A549 (cell line): Measurements from ENCODE around the gene CIAPIN1. TPM values are rescaled to one million over a fixed set of nuclear protein-coding genes. Genes with fewer than 3 reads are reported as not detected.
A peak's percentile ranks its signal among the peaks of the same experiment; 100 is the strongest.

Experiments
- ATAC-seq, 2 experiments: fragments of 200-7000 bp in 1 of 2; fragments of >200 bp in 1 of 2; cut with Nextera tagmentation in 1 of 2; cut with Tn5 transposase in 1 of 2; 3 replicates each; pipeline versions ENCODE4 v1.8.0 to v1.9.1; 2018 to 2020; ENCODE audit warnings: mild to moderate bottlenecking in 1 of 2, moderate library complexity in 1 of 2
- CTCF ChIA-PET: fragments of 300-600 bp; sonication (Branson Sonifier 250); formaldehyde crosslinking; extraction: SDS; loops from one replicate; lab custom pipeline; 2021; ENCODE audit warnings: antibody characterized with exemption, inconsistent platforms; lab: Yijun Ruan, JAX
- POLR2A ChIA-PET: fragments of 350-600 bp; formaldehyde crosslinking; extraction: SDS; loops from one replicate; lab custom pipeline; 2021; ENCODE audit warnings: antibody characterized with exemption, inconsistent platforms; lab: Yijun Ruan, JAX
- DNase-seq, 2 experiments: peaks; one replicate each; pipeline versions ENCODE4 v3.0.0 to v3.0.0-alpha.2; 2011 to 2016; ENCODE audit warnings: low read depth in 1 of 2, low spot score in 1 of 2
- FAIRE-seq: peaks from 2 replicates; lab custom pipeline; 2011; peaks lifted over from hg19 to GRCh38; lab: Jason Lieb, UNC
- H3K27ac ChIP-seq, 2 experiments: fragments of >200 bp; sonication (Bioruptor Twin); formaldehyde crosslinking; 3 replicates each; pipeline ENCODE4 v1.5.1; 2016 to 2017
- H3K4me1 ChIP-seq: fragments of >200 bp; sonication (Bioruptor Twin); formaldehyde crosslinking; 3 replicates; pipeline ENCODE4 v1.6.1; 2016
- H3K4me2 ChIP-seq: fragments of >200 bp; sonication (Bioruptor Twin); formaldehyde crosslinking; 3 replicates; pipeline ENCODE4 v1.6.1; 2016
- H3K4me3 ChIP-seq: fragments of >200 bp; sonication (Bioruptor Twin); formaldehyde crosslinking; 3 replicates; pipeline ENCODE4 v1.5.1; 2016
- H3K9me3 ChIP-seq: fragments of >200 bp; sonication (Bioruptor Twin); formaldehyde crosslinking; 3 replicates; pipeline ENCODE4 v1.6.1; 2016
- CBX8 ChIP-seq: fragments of 200-600 bp; sonication (generic); IDR thresholded peaks from 2 replicates; pipeline ENCODE4 v1.6.1; 2016
- CHD4 ChIP-seq: fragments of 200-600 bp; sonication (generic); IDR thresholded peaks from 2 replicates; pipeline ENCODE4 v1.6.1; 2016; ENCODE audit warnings: antibody characterized with exemption, mild to moderate bottlenecking, borderline replicate concordance
- ESRRA ChIP-seq: fragments of 150-350 bp; IDR thresholded peaks from 2 replicates; pipeline ENCODE4 v1.6.1; 2014; ENCODE audit warnings: mild to moderate bottlenecking, low read length, borderline replicate concordance
- HEYL ChIP-seq: fragments of 250-450 bp; sonication (Bioruptor Pico); IDR thresholded peaks from 2 replicates; pipeline ENCODE4 v1.8.0; 2021; ENCODE audit warnings: mild to moderate bottlenecking, moderate library complexity
- HOXB5 ChIP-seq: fragments of 250-450 bp; sonication (Bioruptor Pico); IDR thresholded peaks from 2 replicates; pipeline ENCODE4 v1.5.0; 2020; ENCODE audit warnings: mild to moderate bottlenecking, moderate library complexity
- JUN ChIP-seq, 2 experiments: fragments of >200 bp; sonication (Bioruptor Twin); formaldehyde crosslinking; IDR thresholded peaks; 2 replicates in 1 of 2; 3 replicates in 1 of 2; pipeline ENCODE4 v1.6.1; 2016 to 2017
- JUNB ChIP-seq: fragments of >200 bp; sonication (Bioruptor Twin); formaldehyde crosslinking; IDR thresholded peaks from 2 replicates; pipeline ENCODE4 v1.6.1; 2016
- KDM1A ChIP-seq: fragments of 200-600 bp; sonication (generic); IDR thresholded peaks from 2 replicates; pipeline ENCODE4 v1.6.1; 2016; ENCODE audit warnings: low read depth, mild to moderate bottlenecking
- KDM5A ChIP-seq: fragments of 200-600 bp; sonication (generic); IDR thresholded peaks from 2 replicates; pipeline ENCODE4 v1.6.1; 2016; ENCODE audit warnings: antibody characterized with exemption, mild to moderate bottlenecking
- MAFK ChIP-seq: fragments of 450-650 bp; IDR thresholded peaks from 2 replicates; pipeline ENCODE4 v1.6.1; 2014; ENCODE audit not compliant: partially characterized antibody
- NFE2L2 ChIP-seq: fragments of 150-350 bp; conservative IDR thresholded peaks from 2 replicates; pipeline ENCODE4 v1.6.1; 2014; ENCODE audit warnings: low read length
- NPAS2 ChIP-seq: fragments of 250-450 bp; sonication (Bioruptor Pico); IDR thresholded peaks from 2 replicates; pipeline ENCODE4 v1.8.0; 2022; ENCODE audit warnings: mild to moderate bottlenecking, moderate library complexity, borderline replicate concordance
- NR3C1 ChIP-seq: fragments of >200 bp; sonication (Bioruptor Twin); formaldehyde crosslinking; IDR thresholded peaks from 3 replicates; pipeline ENCODE4 v1.6.1; 2017
- RAD21 ChIP-seq, 2 experiments: fragments of >200 bp in 1 of 2; sonication (Bioruptor Twin) in 1 of 2; formaldehyde crosslinking in 1 of 2; IDR thresholded peaks in 1 of 2; conservative IDR thresholded peaks in 1 of 2; 2 replicates in 1 of 2; 3 replicates in 1 of 2; pipeline ENCODE4 v1.6.1; 2012 to 2018; ENCODE audit warnings: inconsistent platforms in 1 of 2
- TFCP2L1 ChIP-seq: fragments of 250-450 bp; sonication (Bioruptor Pico); IDR thresholded peaks from 2 replicates; pipeline ENCODE4 v1.5.0; 2021; ENCODE audit warnings: mild to moderate bottlenecking
- TP53 ChIP-seq: fragments of 250-450 bp; sonication (Bioruptor Pico); IDR thresholded peaks from 2 replicates; pipeline ENCODE4 v1.5.0; 2021; ENCODE audit warnings: mild to moderate bottlenecking, moderate library complexity
- ZNF302 ChIP-seq: fragments of 250-450 bp; sonication (Bioruptor Pico); IDR thresholded peaks from 2 replicates; pipeline ENCODE4 v1.9.0; 2021; ENCODE audit warnings: inconsistent platforms, mild to moderate bottlenecking, moderate library complexity
- WGBS: methylation state at CpG from one replicate; pipeline ENCODE4 v1.1.6; 2017; ENCODE audit errors: missing lambda C conversion rate; 5-methylcytosine and 5-hydroxymethylcytosine counted together
- polyA plus RNA-seq, 4 experiments: library from polyadenylated mRNA; depleted of rRNA in 3 of 4; stranded (reverse); fragments of >200 nt; fragmentation: RNase III in 1 of 4; extraction: RNeasy Plus Mini Kit Qiagen cat#74134 plus additional on column Dnase treatment in 1 of 4; gene quantifications; 2 replicates in 3 of 4; 3 replicates in 1 of 4; pipeline ENCODE4 v1.2.3, GENCODE V29; 2011 to 2017
- TF ChIP-seq, protein P1 (sequence below): IDR thresholded peaks from 2 replicates; pipeline ENCODE4 v1.6.1; 2012
- TF ChIP-seq, protein P2 (sequence below): fragments of 450-650 bp; IDR thresholded peaks from 2 replicates; pipeline ENCODE4 v1.6.1; 2014; ENCODE audit warnings: antibody characterized with exemption
- TF ChIP-seq, protein P3 (sequence below): fragments of >200 bp; sonication (Bioruptor Twin); formaldehyde crosslinking; IDR thresholded peaks from 2 replicates; pipeline ENCODE4 v1.6.1; 2016
- TF ChIP-seq, protein P4 (sequence below): fragments of 250-450 bp; sonication (Bioruptor Pico); IDR thresholded peaks from 2 replicates; pipeline ENCODE4 v1.5.0; 2021; ENCODE audit warnings: mild to moderate bottlenecking, moderate library complexity, borderline replicate concordance
- TF ChIP-seq, protein P5 (sequence below): fragments of 150-350 bp; IDR thresholded peaks from 2 replicates; pipeline ENCODE4 v1.6.1; 2014; ENCODE audit warnings: low read depth, mild to moderate bottlenecking, low read length

Gene CIAPIN1
- polyA plus RNA-seq, 2 of the 4 experiments (the other 2 are of a cell fraction): 71.5 to 101 TPM

DNA sequence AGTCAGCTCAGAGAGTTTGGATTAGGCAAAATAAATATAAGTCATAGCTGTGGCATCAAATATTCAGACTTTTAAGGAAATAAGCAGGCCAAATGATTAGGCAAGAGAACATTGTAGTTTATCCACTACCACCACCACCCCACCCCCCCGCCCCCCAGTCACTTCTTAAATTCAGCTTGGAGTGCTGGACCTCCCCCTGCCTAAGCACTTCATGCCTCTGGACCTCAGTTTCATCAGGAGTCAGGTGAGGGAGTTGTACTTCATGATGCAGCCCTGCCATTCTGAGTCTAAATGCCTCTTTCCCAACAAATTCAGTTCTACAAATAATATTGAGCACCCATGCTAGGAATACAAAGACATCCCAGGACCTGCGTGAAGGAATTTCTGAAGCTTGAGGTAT, 17.3 kb upstream of the CIAPIN1 start:
- TF ChIP-seq KDM5A (no peak), JUNB (no peak), MAFK (no peak), NFE2L2 (no peak), NR3C1 (no peak), TP53 (CRISPR knock-in tag) (no peak), HOXB5 (CRISPR knock-in tag) (no peak), NPAS2 (CRISPR knock-in tag) (no peak)
- TF ChIP-seq, protein P1, sequence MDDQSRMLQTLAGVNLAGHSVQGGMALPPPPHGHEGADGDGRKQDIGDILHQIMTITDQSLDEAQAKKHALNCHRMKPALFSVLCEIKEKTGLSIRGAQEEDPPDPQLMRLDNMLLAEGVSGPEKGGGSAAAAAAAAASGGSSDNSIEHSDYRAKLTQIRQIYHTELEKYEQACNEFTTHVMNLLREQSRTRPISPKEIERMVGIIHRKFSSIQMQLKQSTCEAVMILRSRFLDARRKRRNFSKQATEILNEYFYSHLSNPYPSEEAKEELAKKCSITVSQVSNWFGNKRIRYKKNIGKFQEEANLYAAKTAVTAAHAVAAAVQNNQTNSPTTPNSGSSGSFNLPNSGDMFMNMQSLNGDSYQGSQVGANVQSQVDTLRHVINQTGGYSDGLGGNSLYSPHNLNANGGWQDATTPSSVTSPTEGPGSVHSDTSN: no peak
- TF ChIP-seq, protein P2, sequence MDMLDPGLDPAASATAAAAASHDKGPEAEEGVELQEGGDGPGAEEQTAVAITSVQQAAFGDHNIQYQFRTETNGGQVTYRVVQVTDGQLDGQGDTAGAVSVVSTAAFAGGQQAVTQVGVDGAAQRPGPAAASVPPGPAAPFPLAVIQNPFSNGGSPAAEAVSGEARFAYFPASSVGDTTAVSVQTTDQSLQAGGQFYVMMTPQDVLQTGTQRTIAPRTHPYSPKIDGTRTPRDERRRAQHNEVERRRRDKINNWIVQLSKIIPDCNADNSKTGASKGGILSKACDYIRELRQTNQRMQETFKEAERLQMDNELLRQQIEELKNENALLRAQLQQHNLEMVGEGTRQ: no peak
- H3K4me2 ChIP-seq: peak overlapping the region; percentile 74
- peak overlapping the region in 1 of 2 experiments; percentile 23; a peak in 1 of 6 replicates for H3K27ac ChIP-seq
- FAIRE-seq: no peak
- no peak for DNase-seq
- CTCF ChIA-PET: interaction anchor here (0.5 to 4.4 kb wide), 7 partner anchors 9 to 976 kb away, joined by 3 to 54 read pairs (median 6); no protein-coding TSS in a partner anchor
- WGBS: 83% methylated on average over 1 of the region's 2 CpGs
- no peak for ATAC-seq
- no peak overlapping the region for H3K4me3 ChIP-seq
- no peaks in the 10 kb centered on the region for H3K9me3 ChIP-seq
- POLR2A ChIA-PET: interaction anchor here (0.5 kb wide), 1 partner anchor 22 kb away, joined by 9 read pairs; no protein-coding TSS in a partner anchor
- peaks cover 58% of the 10 kb centered on the region for H3K4me1 ChIP-seq

DNA sequence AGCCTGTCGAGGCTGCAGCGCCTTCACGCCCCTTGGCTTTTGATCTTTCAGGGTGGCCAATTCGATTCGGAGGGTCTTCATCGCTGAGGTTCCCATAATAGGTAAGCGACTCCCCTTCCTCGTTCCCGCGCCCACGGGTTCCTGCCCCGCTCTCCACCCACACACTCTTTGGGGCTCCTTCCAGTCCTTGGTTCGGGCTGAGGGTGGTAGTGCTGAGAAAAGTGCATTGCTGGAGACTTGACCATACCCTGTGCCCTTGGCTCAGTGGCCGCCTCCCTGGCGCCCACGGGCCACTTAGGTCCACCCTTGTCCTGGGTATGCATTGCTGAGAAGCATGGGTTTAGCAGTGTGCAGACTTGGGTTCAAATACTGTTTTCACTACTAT, 15.8 kb upstream of the CIAPIN1 start:
- Histone ChIP-seq H3K27ac (peak overlapping the region; percentile 93 to 97), H3K4me3 (peak overlapping the region; percentile 82), H3K4me2 (peak overlapping the region; percentile 74), H3K9me3 (no peaks in the 10 kb centered on the region), H3K4me1 (peaks cover 43% of the 10 kb centered on the region)
- FAIRE-seq (no peak), ATAC-seq (peak in 1 of 2 experiments; percentile 70; a peak in 3 of 6 replicates), DNase-seq (no peak)
- 3% methylated on average over 16 of the region's 16 CpGs for WGBS
- ChIA-PET POLR2A (interaction anchor here (0.9 to 2.5 kb wide), 10 partner anchors 9 to 162 kb away, joined by 3 to 25 read pairs (median 6); partner anchors contain the start of genes CIAPIN1 and COQ9), CTCF (interaction anchor here (0.8 to 4.4 kb wide), 21 partner anchors 9 to 1352 kb away, joined by 3 to 54 read pairs (median 9); partner anchors contain the start of genes CIAPIN1, COQ9 and DOK4)
- TF ChIP-seq ESRRA (no peak), CHD4 (no peak), ZNF302 (CRISPR knock-in tag) (no peak), KDM1A (no peak), CBX8 (no peak), TFCP2L1 (CRISPR knock-in tag) (no peak), JUN (IDR thresholded peaks at IDR 0.05) (no peak; a peak in 1 of 5 replicates), HEYL (no peak), HOXB5 (CRISPR knock-in tag) (no peak), NPAS2 (CRISPR knock-in tag) (no peak), RAD21 (conservative IDR thresholded peaks at IDR 0.05 in 1 of 2, IDR thresholded peaks at IDR 0.05 in 1 of 2) (no peak)
- TF ChIP-seq, protein P3, sequence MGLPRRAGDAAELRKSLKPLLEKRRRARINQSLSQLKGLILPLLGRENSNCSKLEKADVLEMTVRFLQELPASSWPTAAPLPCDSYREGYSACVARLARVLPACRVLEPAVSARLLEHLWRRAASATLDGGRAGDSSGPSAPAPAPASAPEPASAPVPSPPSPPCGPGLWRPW: no peak
- TF ChIP-seq, protein P4, sequence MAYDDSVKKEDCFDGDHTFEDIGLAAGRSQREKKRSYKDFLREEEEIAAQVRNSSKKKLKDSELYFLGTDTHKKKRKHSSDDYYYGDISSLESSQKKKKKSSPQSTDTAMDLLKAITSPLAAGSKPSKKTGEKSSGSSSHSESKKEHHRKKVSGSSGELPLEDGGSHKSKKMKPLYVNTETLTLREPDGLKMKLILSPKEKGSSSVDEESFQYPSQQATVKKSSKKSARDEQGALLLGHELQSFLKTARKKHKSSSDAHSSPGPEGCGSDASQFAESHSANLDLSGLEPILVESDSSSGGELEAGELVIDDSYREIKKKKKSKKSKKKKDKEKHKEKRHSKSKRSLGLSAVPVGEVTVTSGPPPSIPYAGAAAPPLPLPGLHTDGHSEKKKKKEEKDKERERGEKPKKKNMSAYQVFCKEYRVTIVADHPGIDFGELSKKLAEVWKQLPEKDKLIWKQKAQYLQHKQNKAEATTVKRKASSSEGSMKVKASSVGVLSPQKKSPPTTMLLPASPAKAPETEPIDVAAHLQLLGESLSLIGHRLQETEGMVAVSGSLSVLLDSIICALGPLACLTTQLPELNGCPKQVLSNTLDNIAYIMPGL (CRISPR knock-in tag): no peak
- TF ChIP-seq, protein P5, sequence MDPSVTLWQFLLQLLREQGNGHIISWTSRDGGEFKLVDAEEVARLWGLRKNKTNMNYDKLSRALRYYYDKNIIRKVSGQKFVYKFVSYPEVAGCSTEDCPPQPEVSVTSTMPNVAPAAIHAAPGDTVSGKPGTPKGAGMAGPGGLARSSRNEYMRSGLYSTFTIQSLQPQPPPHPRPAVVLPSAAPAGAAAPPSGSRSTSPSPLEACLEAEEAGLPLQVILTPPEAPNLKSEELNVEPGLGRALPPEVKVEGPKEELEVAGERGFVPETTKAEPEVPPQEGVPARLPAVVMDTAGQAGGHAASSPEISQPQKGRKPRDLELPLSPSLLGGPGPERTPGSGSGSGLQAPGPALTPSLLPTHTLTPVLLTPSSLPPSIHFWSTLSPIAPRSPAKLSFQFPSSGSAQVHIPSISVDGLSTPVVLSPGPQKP: no peak
